HepG2 (cell line): ENCODE measurements around the gene TUBA4A. TPM values are rescaled to one million over a fixed set of nuclear protein-coding genes. Genes with fewer than 3 reads are reported as not detected.

Experiments
- CHD2 ChIP-seq: IDR thresholded peaks from 2 replicates; pipeline ENCODE4 v1.6.1; 2011; ENCODE audit warnings: low read depth, low read length, improper control_type of control experiment
- CHD4 ChIP-seq: fragments of 200-600 bp; sonication (generic); IDR thresholded peaks from 2 replicates; pipeline ENCODE4 v1.7.0; 2017; ENCODE audit warnings: mild to moderate bottlenecking, low read length, borderline replicate concordance
- GFI1 ChIP-seq: sonication (generic); formaldehyde crosslinking; IDR thresholded peaks from 2 replicates; pipeline ENCODE4 v1.5.0; 2020; ENCODE audit warnings: missing genetic modification reagents, mild to moderate bottlenecking, borderline replicate concordance
- NR2C2 ChIP-seq: sonication (generic); formaldehyde crosslinking; IDR thresholded peaks from 2 replicates; pipeline ENCODE4 v1.4.0; 2020; ENCODE audit warnings: missing genetic modification reagents, mild to moderate bottlenecking, moderate library complexity, borderline replicate concordance
- TCF7L2 ChIP-seq: IDR thresholded peaks from 2 replicates; pipeline ENCODE4 v1.6.1; 2011; ENCODE audit warnings: mild to moderate bottlenecking, low read depth, low read length, moderate library complexity
- ZGPAT ChIP-seq: IDR thresholded peaks from 2 replicates; pipeline ENCODE4 v1.6.1; 2016; ENCODE audit warnings: mild to moderate bottlenecking
- ZNF33B ChIP-seq: sonication (generic); formaldehyde crosslinking; IDR thresholded peaks from 2 replicates; pipeline ENCODE4 v1.5.1; 2020; ENCODE audit warnings: mild to moderate bottlenecking, missing genetic modification reagents
- ZNF383 ChIP-seq: sonication (generic); formaldehyde crosslinking; IDR thresholded peaks from 2 replicates; pipeline ENCODE4 v1.4.0; 2020; ENCODE audit warnings: missing genetic modification reagents, mild to moderate bottlenecking, borderline replicate concordance
- ZNF563 ChIP-seq: sonication (generic); formaldehyde crosslinking; IDR thresholded peaks from 2 replicates; pipeline ENCODE4 v1.8.0; 2022; ENCODE audit warnings: mild to moderate bottlenecking, moderate library complexity, missing genetic modification reagents
- ZNF644 ChIP-seq: IDR thresholded peaks from 2 replicates; pipeline ENCODE4 v1.6.1; 2016; ENCODE audit warnings: low read depth
- polyA plus RNA-seq, 8 experiments: library from polyadenylated mRNA; depleted of rRNA in 3 of 8; stranded (reverse) in 7 of 8; unstranded in 1 of 8; fragments of >200 nt; fragmentation: Illumina TruSeq in 4 of 8; extraction: Trizol in 4 of 8; gene quantifications; 2 replicates each; pipeline versions ENCODE4 v1.2.1 to v1.2.3, GENCODE V29; 2011 to 2016; ENCODE audit warnings: low read depth in 4 of 8, missing spikeins in 1 of 8, mixed read lengths in 1 of 8; ENCODE audit not compliant: insufficient read depth in 1 of 8
- total RNA-seq, 5 experiments: library from RNA; depleted of rRNA; stranded (reverse); fragments of >200 nt; fragmentation: Illumina TruSeq; extraction: Trizol; gene quantifications; 2 replicates each; pipeline ENCODE4 v1.2.3, GENCODE V29; 2016; ENCODE audit warnings: low read depth in 1 of 5
- TF ChIP-seq, protein P1 (sequence below): sonication (generic); formaldehyde crosslinking; IDR thresholded peaks from 2 replicates; pipeline ENCODE4 v1.4.0; 2020; ENCODE audit warnings: missing genetic modification reagents
- TF ChIP-seq, protein P2 (sequence below): sonication (generic); formaldehyde crosslinking; IDR thresholded peaks from 2 replicates; pipeline ENCODE4 v1.5.1; 2020; ENCODE audit warnings: missing genetic modification reagents, mild to moderate bottlenecking, borderline replicate concordance
- TF ChIP-seq, protein P3 (sequence below): fragments of 450-650 bp; IDR thresholded peaks from 2 replicates; pipeline ENCODE4 v1.6.1; 2017
- TF ChIP-seq, protein P4 (sequence below): sonication (generic); formaldehyde crosslinking; IDR thresholded peaks from 2 replicates; pipeline ENCODE4 v1.8.0; 2022; ENCODE audit warnings: mild to moderate bottlenecking, missing genetic modification reagents, borderline replicate concordance
- TF ChIP-seq, protein P5 (sequence below): sonication (generic); formaldehyde crosslinking; IDR thresholded peaks from 2 replicates; pipeline ENCODE4 v1.4.0; 2020; ENCODE audit warnings: missing genetic modification reagents

Gene TUBA4A
- total and polyA plus RNA-seq, 2 of the 13 experiments (the other 11 are each of a cell fraction or from before 2014, with no cell fraction given), result 1.3 to 12.7 TPM

- TF ChIP-seq CHD2, result peak; percentile 64; the same call in 1 of the 2 replicates
- TF ChIP-seq, protein P1, sequence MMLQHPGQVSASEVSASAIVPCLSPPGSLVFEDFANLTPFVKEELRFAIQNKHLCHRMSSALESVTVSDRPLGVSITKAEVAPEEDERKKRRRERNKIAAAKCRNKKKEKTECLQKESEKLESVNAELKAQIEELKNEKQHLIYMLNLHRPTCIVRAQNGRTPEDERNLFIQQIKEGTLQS (CRISPR knock-in tag), result peak; percentile 6; the same call in 1 of the 2 replicates
- 0 out of 2 replicates have a peak, but pooled peaks have one; percentile 19 for TF ChIP-seq GFI1 (CRISPR knock-in tag)
- peak; percentile 79; the same call in 1 of the 2 replicates for TF ChIP-seq ZNF33B
- no peak for TF ChIP-seq ZNF644 (CRISPR knock-in tag)
- TF ChIP-seq NR2C2, result peak; percentile 47
- TF ChIP-seq, protein P2, sequence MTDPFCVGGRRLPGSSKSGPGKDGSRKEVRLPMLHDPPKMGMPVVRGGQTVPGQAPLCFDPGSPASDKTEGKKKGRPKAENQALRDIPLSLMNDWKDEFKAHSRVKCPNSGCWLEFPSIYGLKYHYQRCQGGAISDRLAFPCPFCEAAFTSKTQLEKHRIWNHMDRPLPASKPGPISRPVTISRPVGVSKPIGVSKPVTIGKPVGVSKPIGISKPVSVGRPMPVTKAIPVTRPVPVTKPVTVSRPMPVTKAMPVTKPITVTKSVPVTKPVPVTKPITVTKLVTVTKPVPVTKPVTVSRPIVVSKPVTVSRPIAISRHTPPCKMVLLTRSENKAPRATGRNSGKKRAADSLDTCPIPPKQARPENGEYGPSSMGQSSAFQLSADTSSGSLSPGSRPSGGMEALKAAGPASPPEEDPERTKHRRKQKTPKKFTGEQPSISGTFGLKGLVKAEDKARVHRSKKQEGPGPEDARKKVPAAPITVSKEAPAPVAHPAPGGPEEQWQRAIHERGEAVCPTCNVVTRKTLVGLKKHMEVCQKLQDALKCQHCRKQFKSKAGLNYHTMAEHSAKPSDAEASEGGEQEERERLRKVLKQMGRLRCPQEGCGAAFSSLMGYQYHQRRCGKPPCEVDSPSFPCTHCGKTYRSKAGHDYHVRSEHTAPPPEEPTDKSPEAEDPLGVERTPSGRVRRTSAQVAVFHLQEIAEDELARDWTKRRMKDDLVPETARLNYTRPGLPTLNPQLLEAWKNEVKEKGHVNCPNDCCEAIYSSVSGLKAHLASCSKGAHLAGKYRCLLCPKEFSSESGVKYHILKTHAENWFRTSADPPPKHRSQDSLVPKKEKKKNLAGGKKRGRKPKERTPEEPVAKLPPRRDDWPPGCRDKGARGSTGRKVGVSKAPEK, result no peak; the same call in 1 of the 2 replicates
- no peak for TF ChIP-seq ZNF383 (CRISPR knock-in tag)
- TF ChIP-seq CHD4, result no peak
- TF ChIP-seq, protein P3, sequence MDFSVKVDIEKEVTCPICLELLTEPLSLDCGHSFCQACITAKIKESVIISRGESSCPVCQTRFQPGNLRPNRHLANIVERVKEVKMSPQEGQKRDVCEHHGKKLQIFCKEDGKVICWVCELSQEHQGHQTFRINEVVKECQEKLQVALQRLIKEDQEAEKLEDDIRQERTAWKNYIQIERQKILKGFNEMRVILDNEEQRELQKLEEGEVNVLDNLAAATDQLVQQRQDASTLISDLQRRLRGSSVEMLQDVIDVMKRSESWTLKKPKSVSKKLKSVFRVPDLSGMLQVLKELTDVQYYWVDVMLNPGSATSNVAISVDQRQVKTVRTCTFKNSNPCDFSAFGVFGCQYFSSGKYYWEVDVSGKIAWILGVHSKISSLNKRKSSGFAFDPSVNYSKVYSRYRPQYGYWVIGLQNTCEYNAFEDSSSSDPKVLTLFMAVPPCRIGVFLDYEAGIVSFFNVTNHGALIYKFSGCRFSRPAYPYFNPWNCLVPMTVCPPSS, result no peak
- TF ChIP-seq, protein P4, sequence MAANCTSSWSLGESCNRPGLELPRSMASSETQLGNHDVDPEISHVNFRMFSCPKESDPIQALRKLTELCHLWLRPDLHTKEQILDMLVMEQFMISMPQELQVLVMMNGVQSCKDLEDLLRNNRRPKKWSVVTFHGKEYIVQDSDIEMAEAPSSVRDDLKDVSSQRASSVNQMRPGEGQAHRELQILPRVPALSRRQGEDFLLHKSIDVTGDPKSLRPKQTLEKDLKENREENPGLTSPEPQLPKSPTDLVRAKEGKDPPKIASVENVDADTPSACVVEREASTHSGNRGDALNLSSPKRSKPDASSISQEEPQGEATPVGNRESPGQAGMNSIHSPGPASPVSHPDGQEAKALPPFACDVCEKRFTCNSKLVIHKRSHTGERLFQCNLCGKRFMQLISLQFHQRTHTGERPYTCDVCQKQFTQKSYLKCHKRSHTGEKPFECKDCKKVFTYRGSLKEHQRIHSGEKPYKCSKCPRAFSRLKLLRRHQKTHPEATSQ (CRISPR knock-in tag), result no peak; the same call in 1 of the 2 replicates
- TF ChIP-seq TCF7L2, result no peak
- TF ChIP-seq ZGPAT (CRISPR knock-in tag), result no peak
- TF ChIP-seq, protein P5, sequence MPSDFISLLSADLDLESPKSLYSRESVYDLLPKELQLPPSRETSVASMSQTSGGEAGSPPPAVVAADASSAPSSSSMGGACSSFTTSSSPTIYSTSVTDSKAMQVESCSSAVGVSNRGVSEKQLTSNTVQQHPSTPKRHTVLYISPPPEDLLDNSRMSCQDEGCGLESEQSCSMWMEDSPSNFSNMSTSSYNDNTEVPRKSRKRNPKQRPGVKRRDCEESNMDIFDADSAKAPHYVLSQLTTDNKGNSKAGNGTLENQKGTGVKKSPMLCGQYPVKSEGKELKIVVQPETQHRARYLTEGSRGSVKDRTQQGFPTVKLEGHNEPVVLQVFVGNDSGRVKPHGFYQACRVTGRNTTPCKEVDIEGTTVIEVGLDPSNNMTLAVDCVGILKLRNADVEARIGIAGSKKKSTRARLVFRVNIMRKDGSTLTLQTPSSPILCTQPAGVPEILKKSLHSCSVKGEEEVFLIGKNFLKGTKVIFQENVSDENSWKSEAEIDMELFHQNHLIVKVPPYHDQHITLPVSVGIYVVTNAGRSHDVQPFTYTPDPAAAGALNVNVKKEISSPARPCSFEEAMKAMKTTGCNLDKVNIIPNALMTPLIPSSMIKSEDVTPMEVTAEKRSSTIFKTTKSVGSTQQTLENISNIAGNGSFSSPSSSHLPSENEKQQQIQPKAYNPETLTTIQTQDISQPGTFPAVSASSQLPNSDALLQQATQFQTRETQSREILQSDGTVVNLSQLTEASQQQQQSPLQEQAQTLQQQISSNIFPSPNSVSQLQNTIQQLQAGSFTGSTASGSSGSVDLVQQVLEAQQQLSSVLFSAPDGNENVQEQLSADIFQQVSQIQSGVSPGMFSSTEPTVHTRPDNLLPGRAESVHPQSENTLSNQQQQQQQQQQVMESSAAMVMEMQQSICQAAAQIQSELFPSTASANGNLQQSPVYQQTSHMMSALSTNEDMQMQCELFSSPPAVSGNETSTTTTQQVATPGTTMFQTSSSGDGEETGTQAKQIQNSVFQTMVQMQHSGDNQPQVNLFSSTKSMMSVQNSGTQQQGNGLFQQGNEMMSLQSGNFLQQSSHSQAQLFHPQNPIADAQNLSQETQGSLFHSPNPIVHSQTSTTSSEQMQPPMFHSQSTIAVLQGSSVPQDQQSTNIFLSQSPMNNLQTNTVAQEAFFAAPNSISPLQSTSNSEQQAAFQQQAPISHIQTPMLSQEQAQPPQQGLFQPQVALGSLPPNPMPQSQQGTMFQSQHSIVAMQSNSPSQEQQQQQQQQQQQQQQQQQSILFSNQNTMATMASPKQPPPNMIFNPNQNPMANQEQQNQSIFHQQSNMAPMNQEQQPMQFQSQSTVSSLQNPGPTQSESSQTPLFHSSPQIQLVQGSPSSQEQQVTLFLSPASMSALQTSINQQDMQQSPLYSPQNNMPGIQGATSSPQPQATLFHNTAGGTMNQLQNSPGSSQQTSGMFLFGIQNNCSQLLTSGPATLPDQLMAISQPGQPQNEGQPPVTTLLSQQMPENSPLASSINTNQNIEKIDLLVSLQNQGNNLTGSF, result 0 out of 2 replicates have a peak, but pooled peaks have one; percentile 47
- TF ChIP-seq ZNF563 (CRISPR knock-in tag), result peak; percentile 83
Measured at GRCh38 chr2:219229305-219230058, 24.2 kb downstream of the TUBA4A start, which contains the start of the genes ANKZF1 and ATG9A (continued).
